ENCODE data around the gene STIM1.
"Not testable (repeated sequence)": the region's sequence is repeated elsewhere in the genome, so short reads cannot be mapped to it uniquely, and the experiment has no call there.

Gene STIM1

DNA sequence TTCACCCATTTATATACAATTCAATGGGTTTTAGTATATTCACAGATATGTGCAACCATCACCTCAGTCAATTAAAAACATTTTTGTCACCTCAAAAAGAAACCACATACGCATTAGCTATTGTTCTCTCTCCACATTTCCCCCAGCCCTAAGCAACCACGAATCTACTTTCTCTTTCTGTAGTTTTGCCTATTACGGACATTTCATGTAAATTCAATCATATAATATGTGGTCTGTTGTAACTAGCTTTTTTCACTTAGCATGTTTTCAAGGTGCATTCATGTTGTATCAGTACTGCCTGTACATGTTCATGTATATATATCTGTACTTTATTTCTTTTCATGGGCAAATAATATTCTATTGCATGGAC is 134.4 kb downstream of the STIM1 start:
- DNase-seq, result no peak

DNA sequence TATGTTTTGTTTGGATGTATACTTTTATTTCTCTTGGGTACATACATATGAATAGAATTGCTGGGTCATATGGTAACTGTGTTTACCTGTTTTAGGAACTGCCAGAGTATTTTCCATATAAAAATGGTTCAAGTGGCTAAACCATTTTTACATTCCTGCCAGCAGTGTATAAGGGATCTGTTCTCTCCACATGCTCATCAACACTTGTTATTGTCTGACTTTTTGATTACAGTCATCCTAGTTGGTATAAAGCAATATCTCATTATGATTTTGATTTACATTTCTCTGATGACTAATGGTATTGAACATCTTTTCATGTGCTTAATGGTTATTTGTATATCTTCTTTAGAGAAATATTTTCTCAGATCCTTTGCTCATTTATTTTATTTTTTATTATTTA is 134.9 kb downstream of the STIM1 start:
- DNase-seq, result no peak

DNA sequence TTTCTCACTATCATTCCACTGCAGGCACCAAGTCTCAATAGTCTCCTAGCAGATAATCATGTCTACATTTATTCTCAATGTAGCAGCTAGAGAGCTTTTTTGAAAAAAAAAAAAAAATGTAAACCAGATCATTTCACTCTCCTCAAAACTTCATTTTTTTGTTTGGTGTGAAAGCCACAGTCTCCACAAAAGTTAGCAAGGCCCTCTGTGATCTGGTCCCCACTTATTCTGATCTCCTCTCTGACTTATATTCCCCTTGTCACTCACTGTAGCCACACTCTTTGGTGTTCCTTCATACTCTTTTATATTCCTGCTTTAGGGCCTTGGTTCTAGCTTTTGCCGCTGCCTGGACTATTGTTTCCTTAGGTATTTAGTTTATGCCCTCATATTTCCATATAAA is 137.5 kb downstream of the STIM1 start:
- DNase-seq, result no peak

- no peak for DNase-seq
Measured at GRCh38 chr11:3994030-3994640, 138.7 kb downstream of the STIM1 start.

DNA sequence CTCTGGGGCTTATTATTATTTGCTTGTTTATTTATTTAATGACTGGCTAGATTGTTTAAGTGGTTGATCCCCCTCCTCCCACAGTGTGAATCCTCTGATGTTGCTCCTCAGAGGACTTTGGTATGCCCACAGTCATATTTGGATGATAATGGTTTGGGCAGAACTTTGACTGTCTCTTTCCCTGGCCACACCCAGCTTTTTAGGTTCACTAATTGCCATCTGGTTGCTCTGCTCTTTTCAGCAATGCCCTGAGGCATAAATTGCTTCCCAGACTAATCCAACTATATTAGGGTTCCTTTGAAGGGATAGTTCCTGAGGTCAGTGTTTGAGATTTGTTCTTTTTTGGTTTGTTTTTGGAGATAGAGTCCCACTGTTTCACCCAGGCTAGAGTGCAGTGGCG is 139.8 kb downstream of the STIM1 start:
- no peak for DNase-seq

DNA sequence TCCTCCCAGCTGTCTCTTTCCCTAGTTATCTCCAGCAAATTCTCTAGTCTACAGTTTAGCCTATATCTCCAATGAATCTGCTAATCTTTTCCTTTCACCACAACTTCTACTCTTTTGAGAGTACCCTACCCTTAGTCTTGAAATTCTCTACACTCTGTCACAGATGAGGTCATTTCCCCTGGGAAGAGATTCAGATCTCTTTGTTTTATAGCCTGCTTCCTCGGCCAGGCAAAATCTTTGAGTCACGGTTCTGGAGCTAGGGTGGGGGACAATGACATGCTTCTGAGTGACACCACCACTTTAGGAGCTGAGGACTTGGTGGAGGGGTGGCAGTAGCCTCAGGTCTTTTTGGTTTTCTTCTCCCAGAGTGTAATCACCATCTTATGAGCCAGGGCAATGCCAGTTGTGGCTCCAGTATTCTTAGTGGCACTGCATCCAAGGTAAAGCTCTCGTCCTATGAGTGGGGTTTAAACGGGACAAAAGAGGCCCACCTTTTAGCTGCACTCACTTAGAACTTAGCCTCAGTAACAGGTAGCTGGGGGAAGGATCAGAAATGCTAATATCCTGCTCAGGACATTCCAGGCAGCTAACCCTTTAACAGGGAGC is 140.6 kb downstream of the STIM1 start:
- DNase-seq, result no peak

DNA sequence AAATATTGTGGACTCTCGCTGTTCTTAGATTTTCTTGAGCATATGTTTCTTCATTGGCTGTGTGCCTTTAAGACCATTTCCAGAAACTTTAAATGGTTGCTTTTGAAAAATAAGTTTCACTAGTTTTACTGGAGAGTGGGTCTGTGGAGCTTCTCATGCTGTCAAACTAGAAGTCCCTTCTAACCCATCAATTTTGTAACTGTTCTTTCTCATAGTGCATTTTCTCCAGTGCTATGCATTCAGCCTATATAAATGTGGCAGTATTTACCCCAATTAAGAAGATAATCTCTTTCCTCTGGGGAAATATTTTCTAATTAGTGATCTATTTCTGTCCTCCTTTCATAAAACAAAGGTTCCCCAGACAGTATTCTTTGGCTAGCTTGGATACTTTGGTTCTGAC is 141.2 kb downstream of the STIM1 start:
- no peak for DNase-seq

DNA sequence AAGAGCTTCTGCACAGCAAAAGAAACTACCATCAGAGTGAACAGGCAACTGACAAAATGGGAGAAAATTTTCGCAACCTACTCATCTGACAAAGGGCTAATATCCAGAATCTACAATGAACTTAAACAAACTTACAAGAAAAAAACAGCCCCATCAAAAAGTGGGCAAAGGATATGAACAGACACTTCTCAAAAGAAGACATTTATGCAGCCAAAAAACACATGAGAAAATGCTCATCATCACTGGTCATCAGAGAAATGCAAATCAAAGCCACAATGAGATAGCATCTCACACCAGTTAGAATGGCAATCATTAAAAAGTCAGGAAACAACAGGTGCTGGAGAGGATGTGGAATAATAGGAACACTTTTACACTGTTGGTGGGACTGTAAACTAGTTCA is 149.3 kb downstream of the STIM1 start:
- DNase-seq, result not testable (repeated sequence)

DNA sequence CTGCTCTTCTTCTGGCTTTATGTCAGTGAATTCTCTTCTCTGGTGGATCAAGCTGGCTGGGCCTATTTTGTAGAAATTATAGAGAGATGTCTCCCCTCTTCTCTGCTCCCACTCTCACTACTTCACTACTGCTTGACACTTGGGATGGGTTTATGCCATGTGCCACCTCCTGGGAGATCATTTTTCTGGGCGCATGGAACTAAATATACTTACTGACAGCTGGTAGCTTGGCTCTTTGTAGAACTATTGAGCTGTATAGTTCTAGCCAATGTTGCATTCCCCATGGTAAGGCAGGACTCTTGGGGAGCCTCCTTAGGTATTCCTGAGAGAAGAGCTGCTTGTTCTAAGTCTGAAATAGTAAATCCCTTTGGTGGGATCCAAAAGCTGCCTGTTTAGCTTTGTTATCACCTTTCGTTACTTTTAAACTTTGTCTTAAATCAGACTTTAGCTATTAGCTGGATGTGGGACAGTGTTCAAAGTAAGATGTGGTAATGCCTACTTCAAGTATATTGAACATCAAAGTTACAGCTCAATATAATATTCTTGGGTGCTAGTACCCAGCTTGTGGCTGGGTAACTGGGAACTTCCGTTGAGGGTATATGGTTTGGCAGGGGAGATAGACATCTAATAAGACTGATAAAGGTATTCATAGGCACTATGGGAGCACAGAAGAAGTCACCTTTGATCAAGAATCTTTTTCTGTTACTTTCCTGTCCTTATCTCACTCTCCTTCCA is 151.6 kb downstream of the STIM1 start:
- no peak for DNase-seq

- DNase-seq, result no peak
Measured at GRCh38 chr11:4008116-4008515, 152.7 kb downstream of the STIM1 start.

DNA sequence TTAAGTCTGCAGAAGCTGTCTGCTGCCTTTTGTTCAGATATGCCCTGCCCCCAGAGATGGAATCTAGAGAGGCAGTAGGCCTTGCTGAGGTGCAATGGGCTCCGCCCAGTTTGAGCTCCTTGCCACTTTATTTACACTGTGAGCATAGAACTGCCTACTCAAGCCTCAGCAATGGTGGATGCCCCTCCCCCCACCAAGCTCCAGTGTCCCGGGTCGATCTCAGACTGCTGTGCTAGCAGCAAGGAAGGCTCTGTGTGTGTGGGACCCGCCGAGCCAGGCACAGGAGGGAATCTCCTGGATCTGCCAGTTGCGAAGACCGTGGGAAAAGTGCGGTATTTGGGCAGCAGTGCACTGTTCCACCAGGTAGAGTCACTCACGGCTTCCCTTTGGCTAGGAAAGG is 161.1 kb downstream of the STIM1 start:
- not testable (repeated sequence) for DNase-seq

- no peak for DNase-seq
Measured at GRCh38 chr11:4017129-4017528, 161.7 kb downstream of the STIM1 start.

DNA sequence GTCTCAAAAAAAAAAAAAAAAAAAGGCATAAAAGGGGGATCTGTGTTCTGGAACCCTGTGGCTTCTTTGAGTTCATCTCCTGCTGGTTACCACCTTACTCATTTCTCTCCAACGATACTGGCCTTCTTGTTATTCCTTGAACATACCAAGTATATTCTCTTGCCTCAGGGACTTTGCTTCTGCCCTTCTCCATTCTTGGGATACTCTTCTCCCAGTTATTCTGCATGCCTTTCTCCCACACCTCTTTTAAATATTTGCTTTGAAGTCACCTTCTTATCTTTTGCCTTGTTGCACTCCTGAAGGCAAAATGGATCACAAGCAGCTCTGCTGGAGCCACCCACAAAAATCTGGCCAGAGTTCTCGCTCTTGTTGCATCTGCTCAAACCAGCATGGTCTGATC is 163.2 kb downstream of the STIM1 start:
- no peak for DNase-seq

- DNase-seq, result no peak
Measured at GRCh38 chr11:4019891-4020290, 164.4 kb downstream of the STIM1 start.

GRCh38 chr11:4022669-4023068 is 167.2 kb downstream of the STIM1 start:
- no peak for DNase-seq

DNA sequence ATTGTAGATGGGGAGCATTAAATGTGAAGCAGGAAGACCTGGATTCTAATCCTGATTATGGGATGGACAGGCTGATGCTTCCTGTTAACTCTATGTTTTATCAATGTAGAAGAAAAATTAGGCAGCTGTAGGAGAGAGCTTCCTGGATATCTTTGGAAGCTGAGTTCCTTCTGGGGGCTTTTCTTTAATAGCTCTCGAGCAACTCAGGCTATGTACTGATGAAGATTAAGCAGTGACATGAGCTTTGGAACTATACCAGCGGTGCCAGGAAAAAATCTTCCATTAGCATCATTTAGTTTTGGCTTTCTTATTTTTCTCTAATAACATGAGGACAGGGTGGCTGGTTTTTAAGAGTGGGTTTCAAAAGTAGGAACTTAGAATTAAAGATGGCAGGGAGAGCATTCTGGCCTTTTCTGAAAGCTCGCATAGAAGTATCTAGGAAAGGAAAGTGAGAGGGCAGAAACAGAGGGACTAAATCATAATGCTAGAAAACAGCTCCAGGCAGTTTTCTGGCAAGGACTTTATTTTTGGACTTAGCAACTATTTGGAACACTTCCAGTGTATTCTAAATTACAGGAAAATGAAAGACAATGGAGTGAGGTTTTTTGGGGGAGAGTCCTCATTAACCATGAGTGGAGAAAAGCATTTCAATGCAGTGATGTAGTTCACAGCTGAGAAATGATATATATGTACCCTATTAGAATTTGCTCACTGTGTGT is 169.9 kb downstream of the STIM1 start:
- DNase-seq, result no peak

- no peak for DNase-seq
Measured at GRCh38 chr11:4025967-4026324, 170.5 kb downstream of the STIM1 start.

- no peak for DNase-seq
Measured at GRCh38 chr11:4026389-4026788, 170.9 kb downstream of the STIM1 start.

DNA sequence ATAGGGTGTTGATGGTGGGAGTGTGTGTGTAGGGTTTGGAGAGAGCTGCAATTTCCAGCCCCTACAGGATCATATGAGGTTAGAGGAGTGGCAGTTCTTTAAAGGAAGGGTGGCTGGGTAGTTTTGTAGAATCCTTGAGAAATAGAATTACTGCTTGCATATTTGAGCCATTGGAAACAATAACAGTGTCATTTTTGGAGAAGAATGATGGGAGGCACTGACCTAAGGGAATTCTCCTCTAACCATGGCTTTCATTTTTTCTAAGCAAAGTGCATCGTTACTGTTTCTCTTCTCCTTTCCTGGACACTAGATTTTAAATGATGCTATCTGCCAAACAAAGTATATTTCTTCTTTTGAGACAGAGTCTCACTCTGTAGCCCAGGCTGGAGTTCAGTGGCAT is 172.3 kb downstream of the STIM1 start:
- DNase-seq, result no peak

DNA sequence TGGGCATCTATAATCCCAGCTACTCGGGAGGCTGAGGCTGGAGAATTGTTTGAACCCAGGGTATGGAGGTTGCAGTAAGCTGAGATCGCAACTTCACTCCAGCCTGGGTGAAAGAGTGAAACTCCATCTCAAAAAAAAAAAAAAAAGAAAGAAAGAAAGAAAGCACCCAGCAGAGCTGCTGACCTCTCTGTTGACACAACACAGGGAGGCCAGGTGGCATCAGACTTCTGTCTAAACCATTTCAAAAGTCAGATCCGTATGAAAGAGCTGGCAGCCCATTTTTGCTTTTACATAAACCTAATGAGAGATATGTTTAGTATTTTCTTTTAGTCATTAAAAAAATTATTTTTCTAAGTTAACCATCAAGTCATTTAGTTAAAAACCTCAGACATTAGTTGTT is 174.7 kb downstream of the STIM1 start:
- peak in 1 of 2 experiments; percentile 7 for DNase-seq

GRCh38 chr11:4032097-4032496 is 176.6 kb downstream of the STIM1 start:
- DNase-seq, result no peak

GRCh38 chr11:4035985-4036384 is 180.5 kb downstream of the STIM1 start:
- DNase-seq, result no peak

DNA sequence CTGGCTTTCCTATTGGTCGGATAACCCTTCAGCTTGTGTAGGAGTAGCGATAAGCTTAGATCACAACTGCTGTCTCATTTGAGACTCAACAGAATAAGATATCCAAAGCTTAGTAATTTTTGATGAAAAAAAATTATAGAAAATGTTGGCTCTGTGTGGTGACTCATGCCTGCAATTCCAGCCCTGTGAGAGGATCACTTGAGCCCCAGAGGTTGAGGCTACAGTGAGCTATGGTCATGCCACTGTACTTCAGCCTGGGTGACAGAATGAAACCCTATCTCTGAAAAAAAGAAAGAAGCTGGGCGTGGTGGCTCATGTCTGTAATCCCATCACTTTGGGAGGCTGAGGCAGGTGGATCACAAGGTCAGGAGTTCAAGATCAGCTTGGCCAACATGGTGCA is 183.5 kb downstream of the STIM1 start:
- no peak for DNase-seq

DNA sequence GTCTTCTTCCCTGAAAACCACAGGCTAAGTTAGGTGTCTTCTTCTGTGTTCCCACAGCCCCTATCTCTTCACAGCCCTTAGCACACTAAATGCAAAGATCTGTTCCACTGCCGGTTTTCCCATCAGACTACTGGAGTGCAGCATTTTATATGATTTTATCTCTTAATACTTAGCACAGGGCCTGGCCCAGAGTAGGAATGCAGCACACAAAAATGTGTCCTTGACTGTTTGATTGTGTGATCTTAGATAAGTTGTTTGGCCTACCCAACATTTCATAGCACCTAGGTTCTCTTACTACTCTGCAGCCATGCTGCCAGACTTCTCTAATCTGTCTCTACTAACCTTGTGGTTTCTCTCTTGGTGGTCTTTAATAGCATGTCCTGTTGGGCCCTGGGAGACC is 185.0 kb downstream of the STIM1 start:
- DNase-seq, result no peak

All from SHP77 (cell line).